HG02973 (cell line): ENCODE data around the gene BAD.

Source experiments
- ATAC-seq: cut with Tn5 transposase; IDR thresholded peaks from one replicate; pipeline ENCODE4 v1.9.1; 2021; ENCODE audit warnings: moderate library complexity; ENCODE audit not compliant: unreplicated experiment

Gene BAD

GRCh38 chr11:64297699-64298358, 13.4 kb upstream of the BAD start:
- ATAC-seq: no peak

GRCh38 chr11:64296830-64297698, 12.6 kb upstream of the BAD start:
- no peak for ATAC-seq

- ATAC-seq: no peak
These were observed 11.8 kb upstream of the BAD start for GRCh38 chr11:64296236-64296635.

GRCh38 chr11:64295760-64296159, 11.3 kb upstream of the BAD start:
- ATAC-seq: no peak

- no peak for ATAC-seq
These were observed 10.3 kb upstream of the BAD start for GRCh38 chr11:64294774-64295173.

- ATAC-seq: no peak
These were observed 8.2 kb upstream of the BAD start for GRCh38 chr11:64292460-64293254.

GRCh38 chr11:64291752-64292459, 7.4 kb upstream of the BAD start:
- ATAC-seq: no peak

GRCh38 chr11:64291262-64291751, 6.8 kb upstream of the BAD start, which contains the start of gene KCNK4:
Gene KCNK4, plus strand, starts transcription at chr11:64291302. Its CDS starts 1,717 bp downstream, at chr11:64293019.
- ATAC-seq: no peak

- ATAC-seq: no peak
These were observed 6.1 kb upstream of the BAD start for GRCh38 chr11:64290352-64291261.

- no peak for ATAC-seq
These were observed 4.6 kb upstream of the BAD start for GRCh38 chr11:64289002-64289564.

GRCh38 chr11:64288353-64288750, 3.9 kb upstream of the BAD start:
- ATAC-seq: no peak

GRCh38 chr11:64287676-64288352, 3.3 kb upstream of the BAD start:
- ATAC-seq: no peak

- ATAC-seq: no peak
These were observed 2.3 kb upstream of the BAD start for GRCh38 chr11:64286801-64287159.

GRCh38 chr11:64285885-64286800, 1.7 kb upstream of the BAD start:
- ATAC-seq: no peak

- peak; percentile 43 for ATAC-seq
These were observed 758 bp upstream of the BAD start, which contains the start of gene GPR137 for GRCh38 chr11:64284962-64285884. Gene GPR137, plus strand, starts transcription at chr11:64285848. Its CDS starts 677 bp downstream, at chr11:64286525.

GRCh38 chr11:64283092-64283491, 1.4 kb downstream of the BAD start:
- ATAC-seq: no peak
